ENCODE measurements around the gene THNSL1.

- TF ChIP-seq CTCF (IDR thresholded peaks at IDR 0.05) (no peak), POLR2A (IDR thresholded peaks at IDR 0.05) (no peak)
Observed at GRCh38 chr10:25056726-25057125, 40.3 kb downstream of the THNSL1 start.
